IPS-NIHi7 (cell line): Measurements from ENCODE around the gene PLA2G6.
A peak's percentile ranks its signal among the peaks of the same experiment; 100 is the strongest.
"Not testable (repeated sequence)": the region's sequence is repeated elsewhere in the genome, so short reads cannot be mapped to it uniquely, and the experiment has no call there.

Experiments
- DNase-seq: peaks from one replicate; pipeline ENCODE4 v3.0.0; 2012; ENCODE audit warnings: mixed read lengths; ENCODE audit errors: extremely low spot score

The PLA2G6 gene

DNA sequence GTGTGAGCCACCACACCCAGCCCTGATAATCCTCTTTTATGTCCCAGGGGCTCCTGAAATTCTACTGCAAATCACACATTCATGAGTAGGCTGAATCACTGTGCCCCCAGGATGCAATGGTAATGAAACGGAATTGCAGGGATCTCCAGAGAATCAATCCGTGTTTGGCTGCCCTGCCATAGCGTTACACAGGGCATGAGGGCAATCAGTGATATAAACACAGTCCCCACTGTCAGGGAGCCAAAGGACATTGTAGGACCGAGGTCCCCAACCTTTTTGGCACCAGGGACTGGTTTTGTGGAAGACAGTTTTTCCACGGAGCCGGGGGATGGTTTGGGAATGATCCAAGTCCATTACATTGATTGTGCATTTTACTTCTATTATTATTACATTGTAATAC is 9.0 kb upstream of the PLA2G6 start:
- DNase-seq, result no peak

DNA sequence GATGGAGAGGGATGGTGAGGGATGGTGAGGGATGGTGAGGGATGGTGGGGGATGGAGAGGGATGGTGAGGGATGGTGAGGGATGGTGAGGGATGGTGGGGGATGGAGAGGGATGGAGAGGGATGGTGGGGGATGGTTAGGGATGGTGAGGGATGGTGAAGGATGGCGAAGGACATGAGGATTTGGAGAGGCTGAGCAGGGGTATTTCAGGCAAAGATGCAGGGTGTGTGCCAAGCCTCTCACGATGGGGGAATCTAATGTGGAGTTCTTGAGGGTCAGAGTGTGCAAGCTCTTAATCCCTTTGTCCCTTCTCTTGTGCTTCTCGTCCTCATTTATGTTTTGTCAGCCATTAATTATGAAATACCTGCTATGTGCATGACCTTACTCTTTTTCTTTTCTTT is 7.5 kb upstream of the PLA2G6 start:
- no peak for DNase-seq

DNA sequence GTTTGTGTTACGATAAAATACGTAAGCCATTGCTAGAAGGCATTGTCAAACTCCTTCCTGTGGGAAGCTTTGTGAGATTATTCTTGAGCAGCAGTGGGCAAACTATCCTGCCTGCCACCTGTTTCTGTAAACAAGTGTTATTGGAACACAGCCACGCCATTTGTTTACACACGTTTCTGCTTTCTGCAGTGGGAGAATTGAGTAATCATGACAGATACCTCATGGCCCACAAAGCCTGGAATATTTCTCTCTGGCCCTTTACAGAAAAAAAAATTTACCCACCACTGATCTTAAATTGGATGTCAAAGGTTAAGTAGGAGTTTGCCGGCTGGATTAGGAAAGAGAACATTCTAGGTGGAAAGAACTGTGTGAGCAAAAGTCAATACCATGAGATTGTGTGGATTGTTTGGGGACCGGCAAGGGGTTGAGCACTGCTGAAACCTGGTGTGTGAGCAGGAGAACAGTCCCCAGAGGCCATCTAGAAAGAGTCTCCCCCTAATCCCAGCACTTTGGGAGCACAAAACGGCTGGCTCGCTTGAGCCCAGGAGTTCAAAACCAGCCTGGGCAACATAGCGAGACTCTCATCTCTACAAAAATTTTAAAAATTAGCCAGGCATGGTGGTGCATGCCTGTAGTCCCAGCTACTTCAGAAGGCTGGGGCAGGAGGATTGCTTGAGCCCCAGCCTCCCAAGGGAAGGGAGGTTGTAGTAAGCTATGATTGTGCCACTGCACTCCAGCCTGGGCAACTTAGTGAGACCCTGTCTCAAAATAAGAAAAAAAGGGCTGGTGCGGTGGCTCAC is 6.0 kb upstream of the PLA2G6 start:
- no peak for DNase-seq

DNA sequence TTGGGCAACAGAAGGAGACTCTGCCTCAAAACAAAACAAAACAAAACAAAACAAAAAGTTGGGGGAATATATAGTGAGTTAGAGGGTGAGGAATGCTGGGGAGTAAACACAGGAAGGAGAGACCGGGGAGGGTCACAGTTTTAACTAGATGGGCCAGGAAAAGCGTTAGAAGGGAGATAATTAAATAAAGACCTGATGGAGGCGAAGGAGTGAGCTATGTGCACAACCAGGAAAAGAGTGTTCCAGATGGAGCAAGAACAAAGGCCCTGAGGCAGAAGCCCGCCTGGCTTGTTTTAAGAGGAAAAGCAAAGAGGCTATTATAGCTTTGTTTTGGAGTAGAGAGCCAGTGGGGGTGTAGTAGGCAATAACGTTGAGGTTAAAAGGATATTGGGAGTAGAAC is 4.8 kb upstream of the PLA2G6 start:
- no peak for DNase-seq

DNA sequence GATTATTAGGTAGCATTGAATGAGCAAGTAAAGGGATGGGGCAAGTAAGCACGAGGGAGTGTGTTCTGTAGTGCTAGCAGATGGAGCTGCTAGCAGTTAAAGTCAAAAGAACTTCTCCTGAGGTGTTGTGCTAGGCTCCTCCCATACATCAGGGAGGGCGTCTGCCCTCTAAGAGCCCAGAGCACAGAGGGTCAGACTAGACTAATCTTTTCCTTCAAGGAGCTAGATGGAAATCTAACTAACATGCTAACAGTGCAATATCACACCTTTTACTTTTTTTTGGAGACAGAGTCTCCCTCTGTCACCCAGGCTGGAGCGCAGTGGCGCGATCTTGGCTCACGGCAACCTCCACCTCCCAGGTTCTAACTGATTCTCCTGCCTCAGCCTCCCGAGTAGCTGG is 3.2 kb upstream of the PLA2G6 start:
- DNase-seq, result no peak

DNA sequence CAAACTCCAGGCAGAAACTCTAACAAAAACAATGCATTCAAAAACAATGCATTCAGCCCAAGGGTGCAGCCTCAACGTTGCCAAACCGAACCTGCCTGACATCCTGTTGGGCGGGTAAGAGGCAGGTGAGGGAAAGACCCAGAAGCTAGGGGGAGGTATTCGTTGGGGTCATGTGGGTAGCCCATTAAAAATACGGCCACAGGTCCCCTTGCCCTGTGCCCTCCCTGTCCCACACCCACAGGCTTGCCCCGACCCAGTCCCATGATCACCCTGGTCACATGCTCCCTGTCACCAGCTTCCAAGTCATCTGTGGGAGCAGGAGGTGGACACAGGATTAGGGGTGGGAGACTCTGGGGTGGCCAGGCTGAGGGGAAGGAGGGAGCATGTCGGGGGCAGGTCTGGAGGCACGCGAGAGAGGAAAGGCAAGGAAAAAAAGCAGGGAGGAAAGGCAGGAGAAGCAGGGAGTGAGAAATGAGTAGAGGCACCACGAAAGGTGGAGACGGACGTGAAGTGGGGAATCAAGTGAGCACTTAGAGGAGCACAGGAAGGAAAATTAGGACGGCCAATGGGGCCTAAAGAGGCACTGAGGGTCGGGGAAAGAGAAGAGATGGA is 683 bp downstream of the PLA2G6 start:
- DNase-seq, result no peak

DNA sequence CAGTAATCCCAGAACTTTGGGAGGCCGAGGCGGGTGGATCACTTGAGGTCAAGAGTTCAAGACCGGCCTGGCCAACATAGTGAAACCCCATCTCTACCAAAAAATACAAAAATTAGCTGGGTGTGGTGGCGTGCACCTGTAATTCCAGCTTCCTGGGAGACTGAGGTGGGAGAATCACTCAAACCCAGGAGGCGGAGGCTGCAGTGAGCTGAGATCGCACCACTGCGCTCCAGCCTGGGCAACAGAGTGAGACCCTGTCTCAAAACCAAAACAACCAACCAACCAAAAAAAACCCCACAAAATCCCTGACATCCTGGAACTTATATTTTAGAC is 3.1 kb downstream of the PLA2G6 start:
- not testable (repeated sequence) for DNase-seq

DNA sequence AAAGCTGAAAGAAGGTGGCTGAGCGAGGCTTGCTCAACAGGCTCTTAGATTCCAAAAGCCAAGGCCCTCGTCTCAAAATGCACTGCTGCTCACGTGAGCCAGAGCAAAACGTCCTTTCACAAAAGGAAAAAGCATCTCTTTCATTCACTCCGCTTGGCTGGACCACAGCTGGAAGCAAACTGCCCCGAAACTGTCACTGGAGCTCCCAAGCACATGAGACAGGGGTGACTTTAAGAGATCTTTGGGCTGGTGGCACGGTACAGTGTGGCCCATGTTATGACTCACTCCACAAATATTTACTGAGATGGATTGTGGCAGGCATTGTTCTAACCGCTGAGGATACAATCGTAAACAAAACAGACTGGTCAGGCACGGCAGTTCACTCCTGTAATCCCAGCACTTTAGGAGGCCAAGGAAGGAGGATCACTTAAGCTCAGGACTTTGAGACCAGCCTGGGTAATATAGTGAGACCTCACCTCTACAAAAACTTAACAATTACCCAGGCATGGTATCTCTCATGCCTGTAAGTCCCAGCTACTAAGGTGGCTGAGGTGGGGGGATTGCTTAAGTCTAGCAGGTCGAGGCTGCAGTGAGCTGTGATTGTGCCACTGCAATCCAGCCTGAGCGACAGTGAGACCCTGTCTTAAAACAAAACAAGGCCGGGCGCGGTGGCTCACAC is 3.6 kb downstream of the PLA2G6 start:
- no peak for DNase-seq

DNA sequence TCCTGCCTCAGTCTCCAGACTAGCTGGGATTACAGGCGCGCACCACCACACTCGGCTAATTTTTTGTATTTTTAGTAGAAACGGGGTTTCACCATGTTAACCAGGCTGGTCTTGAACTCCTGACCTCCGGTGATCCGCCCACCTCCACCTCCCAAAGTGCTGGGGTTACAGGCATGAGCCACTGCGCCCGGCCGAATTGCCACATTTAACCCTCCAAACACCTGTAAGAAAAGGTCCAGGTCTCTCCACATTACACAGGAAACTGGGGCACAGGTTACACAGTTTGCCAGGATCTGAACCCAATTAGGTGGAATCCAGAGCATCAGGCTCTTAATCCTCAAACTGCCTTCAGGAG is 4.1 kb downstream of the PLA2G6 start:
- not testable (repeated sequence) for DNase-seq

DNA sequence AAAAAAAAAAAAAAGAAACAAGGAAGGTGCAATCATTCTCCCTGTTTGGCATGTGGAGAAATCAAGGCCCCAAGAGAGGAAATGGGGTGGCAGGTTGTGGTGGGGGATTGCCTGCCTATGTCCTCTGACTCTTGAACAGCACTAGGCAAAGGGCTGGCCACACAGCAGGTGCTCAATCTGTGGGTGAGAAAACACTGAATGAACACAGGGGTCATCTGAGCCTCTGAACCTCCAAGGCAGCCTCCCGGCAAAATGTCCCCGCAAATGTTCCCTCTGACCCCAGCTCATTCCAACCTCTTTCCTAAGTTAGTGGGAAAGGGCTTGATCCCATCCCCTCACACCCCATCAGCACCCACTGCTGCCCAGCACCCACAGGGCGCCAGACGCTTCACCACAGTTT is 4.6 kb downstream of the PLA2G6 start:
- no peak for DNase-seq

DNA sequence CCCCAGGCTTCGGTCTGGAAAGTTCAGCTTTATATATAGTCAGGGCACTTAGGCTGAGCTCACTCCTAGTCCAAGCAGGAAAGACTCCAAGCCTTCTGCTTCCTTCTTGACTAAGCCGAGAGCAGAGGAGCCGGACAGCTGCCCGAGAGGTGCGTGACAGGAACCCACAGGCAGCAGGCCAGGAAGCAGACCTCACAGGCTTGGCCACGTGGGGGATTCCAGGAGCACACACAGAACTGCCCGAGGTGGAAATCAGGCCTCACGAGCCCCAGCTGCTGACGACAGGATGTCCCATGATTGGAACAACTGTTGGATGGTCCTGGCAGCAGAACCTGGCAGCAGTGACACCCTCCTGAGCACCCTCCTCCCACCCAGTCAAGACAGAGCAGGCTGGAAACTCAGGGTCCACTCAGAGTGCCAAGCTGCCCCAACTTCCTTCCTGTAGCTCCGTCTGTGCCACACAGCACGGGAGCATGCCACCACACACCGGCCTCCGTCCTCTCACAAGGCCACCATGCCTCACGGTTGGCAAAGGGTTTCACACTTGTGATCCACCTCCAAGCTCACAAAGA is 5.4 kb downstream of the PLA2G6 start:
- DNase-seq, result no peak

DNA sequence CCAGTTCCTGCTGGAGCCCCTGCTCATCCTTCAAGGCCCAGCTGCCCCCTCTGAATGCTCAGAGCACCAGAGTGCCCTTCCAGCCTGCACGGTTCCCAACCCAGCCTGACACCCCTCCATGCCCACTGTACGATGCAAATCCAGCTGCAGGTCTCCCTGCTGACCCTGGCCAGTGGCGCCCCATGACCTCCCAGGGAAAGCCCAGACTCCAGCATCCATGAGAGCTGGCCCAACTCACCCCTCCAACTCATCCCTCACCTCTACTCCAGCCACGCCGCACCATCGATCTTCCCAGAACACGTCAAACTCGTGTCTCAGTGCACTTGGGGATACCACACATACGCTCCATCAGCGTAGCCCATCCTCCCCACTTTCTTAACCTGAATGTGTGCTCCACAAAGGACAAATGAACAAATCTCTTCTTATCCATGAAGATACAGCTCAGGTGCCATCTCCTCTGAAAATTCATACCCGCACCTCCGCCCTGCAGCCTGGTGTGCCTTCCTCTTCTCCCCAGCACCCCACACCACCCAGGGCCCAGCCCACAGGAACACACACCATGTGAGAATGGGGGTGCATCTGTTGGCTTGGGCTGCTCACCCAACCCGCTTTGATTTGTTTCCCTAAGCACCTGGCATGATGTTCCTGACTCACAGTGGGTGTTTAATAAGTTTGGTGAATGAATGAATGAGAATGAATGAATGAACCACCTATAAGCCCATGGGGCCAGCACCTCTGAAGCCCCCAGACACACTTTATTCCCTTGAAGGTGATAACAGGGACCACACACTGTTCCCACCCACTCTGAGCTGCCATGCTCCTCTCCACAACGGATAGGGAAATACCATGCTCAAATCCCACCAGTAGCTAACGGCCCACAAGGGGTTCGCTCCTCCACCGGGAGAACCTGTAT is 6.2 kb downstream of the PLA2G6 start:
- no peak for DNase-seq

DNA sequence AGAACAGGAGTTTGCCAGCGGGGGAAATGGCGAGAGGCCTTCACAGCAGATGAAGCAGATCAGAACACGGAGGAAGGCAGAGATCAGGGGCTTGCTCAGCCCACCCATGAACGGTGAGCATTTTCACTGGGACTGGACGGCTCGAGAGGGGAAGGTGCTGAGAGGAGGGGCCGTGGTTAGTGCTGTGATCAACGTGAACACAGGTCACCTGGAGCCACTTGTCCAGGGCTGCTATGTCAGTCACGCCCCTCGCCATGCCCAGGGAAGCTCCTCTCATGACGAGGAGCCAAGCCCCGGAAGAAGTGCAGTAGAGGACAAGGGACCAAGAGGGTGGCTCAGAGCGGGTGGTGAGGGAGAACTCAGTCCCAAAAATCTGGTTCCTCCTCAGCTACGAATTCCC is 7.0 kb downstream of the PLA2G6 start:
- DNase-seq, result no peak

DNA sequence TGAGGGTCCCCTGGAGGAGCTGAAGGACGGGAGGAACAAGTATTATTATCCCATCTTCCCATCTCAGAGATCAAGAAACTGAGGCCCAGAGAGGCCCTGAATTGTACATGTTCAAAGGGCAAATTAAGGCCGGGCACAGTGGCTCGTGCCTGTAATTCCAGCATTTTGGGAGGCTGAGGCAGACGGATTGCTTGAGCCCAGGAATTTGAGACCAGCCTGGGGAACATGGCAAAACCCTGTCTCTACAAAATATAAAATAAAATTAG is 8.1 kb downstream of the PLA2G6 start:
- no peak for DNase-seq

DNA sequence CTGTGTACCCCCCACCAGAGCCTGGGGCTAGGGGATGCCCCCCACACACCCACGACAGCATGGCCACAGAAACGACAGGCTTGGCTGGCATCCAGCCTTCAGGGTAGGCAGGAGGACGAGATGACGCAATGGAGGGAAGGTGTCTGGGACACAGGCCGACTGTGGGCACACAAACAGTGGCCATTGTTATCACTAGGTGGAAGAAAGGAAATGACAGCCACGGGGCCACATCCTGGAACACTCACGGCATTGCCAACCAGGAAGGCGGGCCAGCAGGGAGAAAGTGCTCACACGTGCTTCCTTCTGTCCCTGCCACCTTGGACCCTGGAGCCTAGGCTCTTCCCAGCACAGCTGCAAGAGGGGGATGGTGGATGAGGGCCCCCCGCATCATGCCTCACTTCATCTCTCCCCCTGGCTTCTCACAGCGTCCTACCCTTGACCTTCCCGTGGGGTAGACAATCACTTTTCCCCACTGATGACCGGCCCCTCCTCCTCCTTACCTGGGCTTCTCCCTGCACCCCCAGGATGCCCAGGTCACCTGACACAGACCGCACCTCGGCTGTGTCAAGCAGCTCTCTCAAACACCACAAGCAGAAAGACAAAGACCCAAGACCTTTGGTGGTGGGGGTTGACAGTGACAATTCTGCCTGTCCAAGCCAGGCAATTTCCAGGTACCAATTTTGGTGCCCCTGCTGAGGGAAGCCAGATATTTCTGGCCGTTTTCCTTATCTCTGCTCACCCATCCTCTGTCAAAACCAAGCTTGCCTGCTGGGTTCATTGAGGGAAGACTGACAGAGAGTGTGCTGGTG is 8.6 kb downstream of the PLA2G6 start:
- DNase-seq, result no peak

DNA sequence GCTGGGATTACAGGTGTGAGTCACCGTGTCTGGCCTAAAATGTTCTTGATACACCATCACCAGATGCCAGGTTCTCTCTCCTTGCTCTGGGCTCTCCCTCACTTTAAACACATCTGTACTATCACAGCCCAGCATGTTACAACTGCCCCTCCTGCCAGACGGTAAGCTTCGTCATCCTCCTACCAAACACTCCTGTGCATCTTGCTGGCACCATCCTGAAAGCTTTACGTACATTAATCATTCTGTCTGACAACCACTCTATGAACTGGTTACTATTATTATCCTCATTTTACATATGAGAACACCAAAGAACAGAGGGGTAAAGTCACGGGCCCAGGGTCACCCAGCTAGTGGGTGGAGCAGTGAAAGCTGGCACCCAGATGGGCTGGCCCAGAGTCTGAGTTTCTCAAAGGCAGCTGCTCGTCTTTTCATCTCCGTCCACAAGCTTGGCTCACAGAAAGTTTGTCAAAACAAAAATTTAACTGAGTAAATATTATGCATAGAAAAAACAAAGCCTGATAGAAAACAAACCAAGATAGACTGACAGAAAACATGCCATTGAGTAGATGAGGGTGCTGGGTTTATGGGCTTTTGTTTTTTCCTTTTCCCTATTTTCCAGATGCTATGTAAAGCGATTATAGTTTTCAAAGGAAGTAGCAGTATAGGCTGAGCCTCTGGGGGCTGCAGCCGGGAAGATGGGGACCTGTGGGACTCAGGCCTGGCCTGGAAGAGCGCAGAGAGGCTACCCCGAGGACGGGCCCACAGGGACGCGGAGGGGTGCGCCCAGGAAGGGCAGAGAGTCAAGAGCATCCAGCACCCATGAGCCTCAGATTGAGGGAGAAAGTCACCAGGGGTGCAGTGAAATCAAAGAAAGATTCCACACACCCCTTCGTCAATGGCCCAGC is 9.5 kb downstream of the PLA2G6 start:
- no peak for DNase-seq

DNA sequence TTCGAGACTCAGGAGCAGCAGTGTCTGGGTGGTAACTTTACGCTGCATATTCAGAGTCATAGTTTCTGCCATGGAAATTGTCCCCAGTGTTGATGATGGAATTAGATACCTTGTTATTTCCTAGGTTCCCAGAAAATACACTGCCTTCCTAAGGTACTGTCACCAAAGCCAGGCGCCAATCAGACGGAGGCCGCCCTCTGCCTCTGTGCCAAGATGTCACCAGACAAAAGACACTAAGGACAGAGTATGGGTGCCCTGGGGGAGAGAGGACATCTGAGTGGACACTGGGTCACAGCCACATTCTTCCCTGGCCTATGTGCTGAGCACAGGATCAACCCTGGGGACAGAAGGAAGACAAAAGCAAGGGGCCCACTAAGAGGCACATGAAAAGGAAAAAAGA is 11.2 kb downstream of the PLA2G6 start:
- no peak for DNase-seq

DNA sequence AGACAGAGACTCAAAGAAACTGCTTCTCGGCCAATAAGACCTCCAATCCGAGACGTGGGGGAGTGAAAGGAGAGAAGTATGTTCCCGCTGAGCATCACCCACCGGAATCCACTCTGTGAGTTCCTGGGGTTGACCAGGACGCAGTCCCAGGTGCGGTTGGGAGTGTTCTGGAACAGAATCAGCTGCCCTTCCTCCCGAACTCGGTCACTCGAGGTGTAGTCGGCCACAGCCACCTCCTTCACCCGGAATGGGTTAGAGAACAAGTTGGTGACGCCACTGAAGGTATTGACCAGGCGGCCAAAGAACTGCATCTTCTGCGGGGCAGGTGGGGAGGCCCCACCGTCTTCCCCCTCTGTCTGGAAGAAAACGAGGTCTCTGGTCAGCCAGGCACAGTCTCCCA is 12.5 kb downstream of the PLA2G6 start:
- no peak for DNase-seq

DNA sequence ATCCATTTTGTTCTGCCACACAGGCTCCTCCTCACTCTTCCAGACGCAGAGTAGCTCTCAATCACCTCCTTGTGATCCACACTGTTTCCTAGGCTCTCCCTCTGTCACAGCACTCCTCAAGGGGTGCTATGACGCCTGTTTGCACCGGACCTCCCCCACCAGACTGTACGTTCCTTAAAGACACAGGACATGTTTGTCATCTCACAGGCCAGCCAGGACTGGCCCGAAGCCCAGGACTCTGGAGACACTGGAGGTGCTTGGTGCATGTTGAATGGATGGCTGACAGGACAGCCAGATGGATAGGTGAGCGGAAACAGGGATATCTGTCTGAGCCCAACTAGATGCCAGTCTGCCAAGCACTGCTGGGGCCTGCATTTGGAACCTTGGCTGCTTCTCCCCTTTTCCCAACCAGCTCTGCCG is 13.6 kb downstream of the PLA2G6 start:
- DNase-seq, result no peak

DNA sequence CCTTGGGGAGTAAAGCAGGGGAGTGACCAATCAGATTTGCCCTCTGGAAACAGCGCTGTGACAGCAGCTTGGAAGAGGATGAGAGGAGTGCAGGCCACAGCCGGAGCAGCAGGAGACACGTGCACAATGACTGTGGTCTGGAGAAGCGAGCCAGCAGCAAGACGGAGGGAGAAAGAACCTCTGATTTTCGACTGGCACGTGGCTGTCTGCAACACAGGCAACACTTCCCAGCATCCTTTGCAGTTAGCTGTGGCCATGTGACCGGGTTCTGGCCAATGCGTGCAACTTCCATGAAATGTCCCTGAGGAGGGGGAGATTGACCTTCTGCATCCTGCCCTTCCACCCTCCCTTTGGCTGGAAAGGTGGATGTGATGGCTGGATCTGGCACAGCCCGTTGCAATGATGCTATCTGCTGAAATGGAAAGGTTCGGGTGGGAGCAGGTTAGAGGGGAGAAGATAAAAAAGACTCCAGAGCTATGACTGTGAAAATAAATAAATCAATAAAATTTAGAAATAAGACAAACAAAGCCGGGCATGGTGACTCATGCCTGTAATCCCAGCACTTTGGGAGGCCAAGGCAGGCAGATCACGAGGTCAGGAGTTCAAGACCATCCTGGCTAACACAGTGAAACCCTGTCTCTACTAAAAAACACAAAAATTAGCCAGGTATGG is 15.6 kb downstream of the PLA2G6 start:
- DNase-seq, result peak; percentile 9
